WTC11 (cell line): ENCODE results near the gene ACOX2.

ENCODE experiments used
- AR ChIP-seq: fragments of 250-450 bp; sonication (Bioruptor Pico); IDR thresholded peaks from 2 replicates; pipeline ENCODE4 v1.9.0; 2021; ENCODE audit warnings: mild to moderate bottlenecking
- CREB1 ChIP-seq: sonication (generic); formaldehyde crosslinking; IDR thresholded peaks from 2 replicates; pipeline ENCODE4 v1.8.0; 2023; ENCODE audit warnings: mild to moderate bottlenecking, missing genetic modification reagents
- CTCF ChIP-seq: fragments of 200-600 bp; IDR thresholded peaks from 2 replicates; pipeline ENCODE4 v1.8.0; 2022; ENCODE audit warnings: antibody characterized with exemption
- ELF4 ChIP-seq: sonication (generic); formaldehyde crosslinking; IDR thresholded peaks from 2 replicates; pipeline ENCODE4 v1.8.1; 2022; ENCODE audit warnings: low read depth, mild to moderate bottlenecking, moderate library complexity, missing genetic modification reagents
- EMX1 ChIP-seq: fragments of 250-450 bp; sonication (Bioruptor Pico); IDR thresholded peaks from 2 replicates; pipeline ENCODE4 v1.8.0; 2021; ENCODE audit warnings: mild to moderate bottlenecking
- ESRRA ChIP-seq: sonication (generic); formaldehyde crosslinking; IDR thresholded peaks from 2 replicates; pipeline ENCODE4 v1.8.1; 2022; ENCODE audit warnings: mild to moderate bottlenecking, missing genetic modification reagents, borderline replicate concordance
- HMGA2 ChIP-seq: fragments of 250-450 bp; sonication (Bioruptor Pico); IDR thresholded peaks from 2 replicates; pipeline ENCODE4 v1.4.0; 2021; ENCODE audit warnings: mild to moderate bottlenecking, moderate library complexity
- JUN ChIP-seq: sonication (generic); formaldehyde crosslinking; IDR thresholded peaks from 2 replicates; pipeline ENCODE4 v1.8.0; 2023; ENCODE audit warnings: mild to moderate bottlenecking, missing genetic modification reagents
- NR1H2 ChIP-seq: sonication (generic); formaldehyde crosslinking; IDR thresholded peaks from 2 replicates; pipeline ENCODE4 v1.9.0; 2021; ENCODE audit warnings: mild to moderate bottlenecking, moderate library complexity, missing genetic modification reagents
- SP1 ChIP-seq: sonication (generic); formaldehyde crosslinking; conservative IDR thresholded peaks from 2 replicates; pipeline ENCODE4 v1.8.1; 2022; ENCODE audit warnings: missing genetic modification reagents
- TEAD4 ChIP-seq: sonication (generic); formaldehyde crosslinking; IDR thresholded peaks from 2 replicates; pipeline ENCODE4 v1.8.0; 2022; ENCODE audit warnings: mild to moderate bottlenecking, missing genetic modification reagents
- ZMAT4 ChIP-seq: fragments of 250-450 bp; sonication (Bioruptor Pico); IDR thresholded peaks from 2 replicates; pipeline ENCODE4 v1.9.0; 2021; ENCODE audit warnings: mild to moderate bottlenecking

GRCh38 chr3:58474348-58474911 lies 62.6 kb downstream of the ACOX2 start:
- TF ChIP-seq ELF4 (no peak), CREB1 (CRISPR knock-in tag) (no peak), TEAD4 (CRISPR knock-in tag) (no peak), ESRRA (CRISPR knock-in tag) (no peak), ZMAT4 (CRISPR knock-in tag) (no peak), SP1 (CRISPR knock-in tag) (no peak), AR (CRISPR knock-in tag) (no peak), NR1H2 (no peak), JUN (CRISPR knock-in tag) (no peak), CTCF (no peak), HMGA2 (CRISPR knock-in tag) (no peak), EMX1 (CRISPR knock-in tag) (no peak)
